LoVo (cell line): ENCODE measurements around the gene ARHGAP22.
"Not testable (repeated sequence)": the region's sequence is repeated elsewhere in the genome, so short reads cannot be mapped to it uniquely, and the experiment has no call there.

Experiments used
- DNase-seq: peaks from one replicate; pipeline ENCODE4 v3.0.0-alpha.2; 2016; ENCODE audit warnings: low spot score

Gene ARHGAP22, protein sequence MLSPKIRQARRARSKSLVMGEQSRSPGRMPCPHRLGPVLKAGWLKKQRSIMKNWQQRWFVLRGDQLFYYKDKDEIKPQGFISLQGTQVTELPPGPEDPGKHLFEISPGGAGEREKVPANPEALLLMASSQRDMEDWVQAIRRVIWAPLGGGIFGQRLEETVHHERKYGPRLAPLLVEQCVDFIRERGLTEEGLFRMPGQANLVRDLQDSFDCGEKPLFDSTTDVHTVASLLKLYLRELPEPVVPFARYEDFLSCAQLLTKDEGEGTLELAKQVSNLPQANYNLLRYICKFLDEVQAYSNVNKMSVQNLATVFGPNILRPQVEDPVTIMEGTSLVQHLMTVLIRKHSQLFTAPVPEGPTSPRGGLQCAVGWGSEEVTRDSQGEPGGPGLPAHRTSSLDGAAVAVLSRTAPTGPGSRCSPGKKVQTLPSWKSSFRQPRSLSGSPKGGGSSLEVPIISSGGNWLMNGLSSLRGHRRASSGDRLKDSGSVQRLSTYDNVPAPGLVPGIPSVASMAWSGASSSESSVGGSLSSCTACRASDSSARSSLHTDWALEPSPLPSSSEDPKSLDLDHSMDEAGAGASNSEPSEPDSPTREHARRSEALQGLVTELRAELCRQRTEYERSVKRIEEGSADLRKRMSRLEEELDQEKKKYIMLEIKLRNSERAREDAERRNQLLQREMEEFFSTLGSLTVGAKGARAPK

DNA sequence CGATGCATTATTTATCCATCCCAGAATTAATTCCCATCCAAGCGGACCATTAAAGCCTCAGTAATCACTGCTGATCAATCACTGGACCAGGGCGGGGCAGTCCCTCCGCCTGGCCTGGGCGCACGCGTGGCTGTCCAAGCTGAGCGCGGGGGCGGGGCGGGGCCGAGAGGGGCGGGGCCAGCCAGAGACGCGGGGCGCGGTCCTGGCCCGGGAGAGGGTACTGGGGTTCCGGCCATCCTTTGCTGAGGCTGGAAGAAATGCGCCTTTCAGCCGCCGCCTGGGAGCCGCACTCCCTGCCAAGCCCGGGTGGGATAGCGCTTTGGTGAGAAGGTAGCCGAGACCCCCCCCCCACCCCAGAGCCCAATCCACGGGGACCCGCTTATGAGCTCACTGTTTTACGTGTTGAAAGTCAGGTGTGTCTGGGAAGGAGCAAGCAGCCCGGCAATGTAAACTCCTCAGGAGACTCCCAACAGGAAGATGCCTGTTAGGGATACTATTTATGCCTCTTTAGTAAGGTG is at the start of gene ARHGAP22:
ARHGAP22 (minus strand) TSS at position 83 of the 518 bp plus-strand sequence. CDS start 277 bp downstream, outside the sequence.
- peak; percentile 32 for DNase-seq

DNA sequence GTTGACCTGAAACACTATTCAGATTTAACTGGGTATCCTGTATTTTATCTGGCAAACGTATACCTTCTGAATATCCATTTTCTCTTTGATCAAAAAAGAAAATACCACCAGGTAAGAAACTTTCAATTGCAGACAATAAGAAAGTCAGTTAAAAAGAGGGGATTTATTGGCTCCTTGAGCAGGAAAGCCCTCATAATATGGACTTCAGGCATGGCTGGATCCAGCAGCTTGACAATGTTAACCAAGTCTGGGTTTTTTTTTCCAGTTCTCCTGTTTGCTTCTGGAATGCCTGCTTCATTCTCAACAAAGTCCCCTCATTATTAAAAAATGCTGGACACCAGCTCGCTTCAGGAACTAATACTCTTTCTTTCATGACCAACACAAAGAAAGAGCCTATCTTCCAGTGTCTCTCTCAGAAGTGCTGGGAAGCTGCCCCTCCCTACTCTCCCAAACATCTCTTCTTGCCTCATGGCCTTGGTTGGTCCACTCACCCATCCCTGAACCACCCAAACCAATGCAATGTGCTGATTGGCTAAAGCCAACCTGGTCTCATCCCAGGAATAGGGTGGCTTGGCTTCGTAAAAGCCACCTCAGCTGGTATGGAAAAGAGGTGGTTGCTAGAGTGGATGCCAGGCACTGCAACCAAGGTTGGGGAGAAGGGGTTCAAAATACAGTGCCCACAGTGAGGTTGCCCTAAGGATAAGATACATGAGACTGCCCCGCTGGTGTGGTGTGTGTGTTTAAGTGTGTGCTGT is 49.2 kb upstream of the ARHGAP22 start:
- no peak for DNase-seq

DNA sequence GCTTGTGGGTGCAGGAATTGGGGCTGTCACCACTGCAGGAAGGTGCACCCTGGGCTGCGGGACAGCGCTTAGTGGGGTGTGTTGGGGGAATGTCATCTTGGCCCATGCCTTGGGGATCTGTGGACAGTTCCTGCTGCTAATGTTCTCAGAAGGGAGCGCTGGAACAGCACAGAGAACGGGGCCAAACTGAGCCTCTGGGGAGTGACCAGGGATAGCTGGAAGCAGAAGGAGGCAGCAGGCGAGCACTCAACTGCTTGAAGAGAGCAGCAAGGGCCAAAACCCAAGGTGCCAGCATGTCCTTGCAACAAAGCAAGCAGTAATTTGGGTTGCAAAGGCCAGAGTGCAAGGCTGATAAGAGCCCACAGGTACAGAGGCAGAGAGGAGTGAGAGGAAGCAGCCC is 48.5 kb upstream of the ARHGAP22 start:
- no peak for DNase-seq

DNA sequence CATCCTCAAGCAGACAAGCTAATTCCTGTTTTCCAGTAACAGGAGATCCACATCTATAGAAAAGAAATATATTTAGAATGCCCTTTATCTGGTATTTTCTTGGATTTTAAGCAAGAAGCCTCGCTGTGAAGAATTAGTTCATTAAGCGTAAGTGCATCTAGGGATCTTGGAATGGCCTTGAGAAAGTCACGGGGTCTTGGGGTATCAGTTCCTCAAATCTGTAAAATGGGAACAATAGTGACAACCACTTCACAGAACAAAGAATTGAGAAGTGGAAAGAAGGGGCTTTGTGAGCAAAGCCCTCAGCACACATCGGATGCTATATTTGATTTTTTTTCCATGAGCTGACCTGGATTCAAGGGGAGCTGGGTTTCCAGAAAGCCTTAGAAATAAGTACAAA is 47.5 kb upstream of the ARHGAP22 start:
- no peak for DNase-seq

DNA sequence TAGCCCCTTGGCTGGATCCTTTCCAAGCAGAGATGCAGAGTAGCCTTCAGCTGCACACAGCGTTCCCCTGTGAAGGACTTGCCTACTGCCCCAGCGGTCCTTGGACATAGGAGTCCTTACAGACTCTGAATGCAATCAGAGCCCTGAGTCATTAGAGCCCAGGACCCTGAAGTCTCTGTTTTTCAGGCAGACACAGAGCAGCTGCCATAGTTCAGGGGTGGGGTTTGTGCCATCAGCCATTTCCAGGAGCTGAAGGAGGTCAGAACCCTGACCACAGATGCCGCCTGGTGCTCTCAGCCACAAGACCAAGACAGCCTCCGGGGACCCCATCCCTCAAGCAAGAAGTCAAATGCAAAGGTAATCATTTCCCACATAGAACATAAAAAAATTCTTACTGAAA is 47.0 kb upstream of the ARHGAP22 start:
- DNase-seq: no peak

DNA sequence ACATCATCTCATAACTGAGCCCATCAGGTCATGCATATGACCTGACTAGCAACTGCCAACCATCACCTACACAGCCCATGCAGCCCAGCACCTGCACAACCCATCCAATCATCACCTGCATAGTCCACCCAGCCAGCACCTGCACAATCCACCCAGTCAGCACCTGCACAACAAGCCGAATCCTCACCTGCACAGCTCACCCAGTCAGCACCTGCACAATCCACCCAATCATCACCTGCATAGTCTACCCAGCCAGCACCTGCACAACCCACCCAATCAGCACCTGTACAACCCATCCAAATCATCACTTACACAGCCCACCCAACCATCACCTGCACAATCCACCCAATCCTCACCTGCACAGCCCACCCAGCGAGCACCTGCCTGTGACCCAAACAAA is 46.4 kb upstream of the ARHGAP22 start:
- DNase-seq: no peak

DNA sequence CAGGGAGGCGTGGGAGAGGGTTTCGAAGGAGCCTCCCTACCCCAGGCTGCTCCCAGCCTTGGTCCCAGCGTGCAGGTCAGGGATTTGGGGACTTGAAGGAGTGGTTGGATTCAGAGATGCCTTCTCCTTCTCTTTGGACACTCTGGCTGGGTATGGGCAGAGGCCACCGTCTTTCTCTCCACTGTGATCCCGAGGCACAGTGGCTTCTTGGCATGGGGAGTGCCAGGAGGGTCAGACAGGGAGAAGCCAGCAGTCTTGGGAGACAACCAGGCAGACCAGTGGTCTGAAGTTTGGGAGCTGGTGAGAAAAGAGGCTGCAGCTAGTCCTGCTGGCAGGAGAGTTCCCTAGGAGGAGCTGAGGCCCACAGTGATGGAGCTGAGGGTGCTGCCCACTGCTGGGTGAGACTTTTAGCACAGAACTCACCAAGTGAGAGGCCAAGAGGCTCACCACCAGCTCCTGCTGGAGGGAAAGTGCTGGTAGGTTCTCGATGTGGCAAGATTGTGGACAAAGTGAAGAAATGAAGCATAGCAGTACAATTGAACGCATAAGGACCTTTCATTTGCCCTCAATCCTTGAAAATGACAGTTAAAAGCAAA is 44.6 kb upstream of the ARHGAP22 start:
- DNase-seq: no peak

DNA sequence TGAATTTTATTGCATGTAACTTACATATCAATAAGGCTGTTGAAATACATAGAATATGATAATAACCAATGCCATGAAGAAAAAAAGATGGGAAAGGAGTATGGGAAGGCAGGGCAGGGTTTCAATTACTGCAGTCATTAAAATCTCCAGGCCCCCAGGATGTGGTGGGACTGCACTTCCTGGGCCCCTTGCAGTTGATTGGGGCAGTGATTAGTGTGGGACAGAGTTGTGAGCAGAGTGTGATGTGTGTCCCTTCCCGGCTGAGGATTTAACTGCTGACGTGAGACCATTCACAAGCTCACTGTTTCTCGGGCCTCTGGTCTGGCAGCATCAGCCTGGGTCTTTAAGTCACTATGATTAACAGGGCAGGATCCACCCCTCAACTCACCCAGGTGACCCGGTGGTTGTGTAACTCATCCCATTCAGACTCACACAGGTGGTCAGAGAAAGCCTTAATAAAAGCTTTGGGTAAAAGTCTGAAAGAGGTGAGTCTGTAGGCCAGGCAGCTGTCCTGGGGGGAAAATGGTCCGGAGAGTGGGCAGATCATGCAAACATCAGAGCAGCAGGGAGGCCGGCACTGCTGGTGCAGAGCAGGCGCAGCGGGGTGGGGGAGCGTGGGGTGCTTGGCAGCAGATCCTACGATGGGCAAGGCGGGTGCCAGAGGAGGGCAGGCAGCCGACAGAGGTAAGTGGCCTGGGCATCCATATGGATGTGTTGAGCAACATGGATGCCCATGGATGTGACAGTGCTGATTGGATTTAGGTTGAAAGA is 43.5 kb upstream of the ARHGAP22 start:
- no peak for DNase-seq

DNA sequence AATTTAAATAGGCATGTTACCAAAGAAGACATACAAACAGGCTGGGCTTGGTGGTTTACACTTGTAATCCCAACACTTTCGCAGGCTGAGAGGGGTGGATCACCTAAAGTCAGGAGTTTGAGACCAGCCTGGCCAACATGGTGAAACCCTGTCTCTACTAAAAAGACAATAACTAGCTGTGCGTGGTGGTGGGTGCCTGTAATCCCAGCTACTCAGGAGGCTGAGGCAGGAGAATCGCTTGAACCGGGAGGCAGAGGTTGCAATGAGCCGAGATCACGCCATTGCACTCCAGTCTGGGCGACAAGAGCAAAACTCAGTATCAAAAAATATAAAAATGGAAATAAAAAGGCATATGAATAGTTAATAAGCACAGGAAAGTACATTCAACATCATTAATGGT is 42.2 kb upstream of the ARHGAP22 start:
- not testable (repeated sequence) for DNase-seq

DNA sequence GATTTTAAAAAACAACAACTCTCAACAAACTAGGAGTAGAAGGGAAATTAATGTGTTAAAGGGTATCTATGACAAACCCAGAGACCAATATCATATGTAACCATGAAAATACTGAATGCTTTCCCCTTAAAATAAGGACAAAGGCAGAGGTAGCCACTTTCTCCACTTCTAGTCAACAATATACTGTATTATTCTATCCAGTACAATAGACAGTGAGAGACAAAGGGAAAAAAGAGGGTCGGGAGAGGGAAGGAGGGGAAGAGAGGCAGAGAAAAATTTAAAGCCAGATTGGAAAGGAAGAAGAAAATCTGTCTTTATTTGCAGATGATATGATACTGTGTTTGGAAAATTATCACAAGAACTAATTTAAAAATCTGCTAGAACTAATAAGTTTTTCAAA is 40.7 kb upstream of the ARHGAP22 start:
- no peak for DNase-seq

DNA sequence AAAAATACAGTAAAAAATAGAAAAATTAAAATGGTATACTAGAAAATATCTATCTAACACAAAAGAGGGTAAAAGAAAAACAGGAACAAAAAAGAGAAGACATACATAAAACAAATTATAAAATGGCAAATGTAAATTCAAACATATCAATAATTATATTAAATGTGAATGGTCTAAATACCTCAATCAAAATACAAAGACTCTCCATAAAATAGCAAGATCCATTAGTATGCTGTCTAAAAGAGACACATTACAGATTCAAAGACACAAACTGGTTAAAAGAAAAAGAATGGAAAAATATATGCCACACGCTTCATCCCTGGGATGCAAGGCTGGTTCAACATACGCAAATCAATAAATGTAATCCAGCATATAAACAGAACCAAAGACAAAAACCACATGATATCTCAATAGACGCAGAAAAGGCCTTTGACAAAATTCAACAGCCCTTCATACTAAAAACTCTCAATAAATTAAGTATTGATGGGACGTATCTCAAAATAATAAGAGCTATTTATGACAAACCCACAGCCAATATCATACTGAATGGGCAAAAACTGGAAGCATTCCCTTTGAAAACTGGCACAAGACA is 36.3 kb upstream of the ARHGAP22 start:
- not testable (repeated sequence) for DNase-seq

DNA sequence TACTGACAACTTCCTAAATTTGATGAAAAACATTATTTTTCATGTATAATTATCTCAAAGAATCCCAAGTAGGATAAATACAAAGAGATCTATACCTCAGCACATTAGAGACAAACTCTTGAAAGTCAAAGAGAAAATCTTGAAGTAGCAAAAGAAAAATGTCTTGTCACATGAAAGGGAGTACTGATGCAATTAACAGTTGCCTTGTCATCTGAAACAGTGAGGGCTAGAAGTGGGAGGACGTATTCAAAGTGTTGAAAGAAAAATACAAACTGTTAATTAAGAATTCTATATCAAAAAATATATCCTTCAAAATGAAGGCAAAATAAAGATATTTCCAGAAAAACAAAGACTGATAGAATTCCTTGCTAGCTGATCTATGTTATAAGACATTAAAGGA is 35.5 kb upstream of the ARHGAP22 start:
- DNase-seq: no peak

DNA sequence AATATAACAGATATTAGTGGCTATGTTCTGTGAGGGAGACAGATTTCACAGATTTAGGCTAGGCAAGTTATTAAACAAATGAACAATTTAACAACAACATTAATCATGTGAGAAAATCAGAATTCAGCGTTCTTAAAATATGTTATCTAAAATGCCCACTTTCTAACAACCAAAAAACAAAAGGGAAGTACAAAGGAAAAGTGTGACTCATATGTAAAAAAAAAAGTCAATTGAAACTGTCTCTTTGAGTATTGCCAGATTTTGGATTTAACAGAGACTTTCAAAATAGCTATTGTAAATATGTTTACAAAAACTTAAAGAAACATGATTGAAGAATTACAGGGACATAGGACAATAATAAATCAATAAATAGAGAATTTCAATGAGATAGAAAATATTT is 34.8 kb upstream of the ARHGAP22 start:
- DNase-seq: no peak

DNA sequence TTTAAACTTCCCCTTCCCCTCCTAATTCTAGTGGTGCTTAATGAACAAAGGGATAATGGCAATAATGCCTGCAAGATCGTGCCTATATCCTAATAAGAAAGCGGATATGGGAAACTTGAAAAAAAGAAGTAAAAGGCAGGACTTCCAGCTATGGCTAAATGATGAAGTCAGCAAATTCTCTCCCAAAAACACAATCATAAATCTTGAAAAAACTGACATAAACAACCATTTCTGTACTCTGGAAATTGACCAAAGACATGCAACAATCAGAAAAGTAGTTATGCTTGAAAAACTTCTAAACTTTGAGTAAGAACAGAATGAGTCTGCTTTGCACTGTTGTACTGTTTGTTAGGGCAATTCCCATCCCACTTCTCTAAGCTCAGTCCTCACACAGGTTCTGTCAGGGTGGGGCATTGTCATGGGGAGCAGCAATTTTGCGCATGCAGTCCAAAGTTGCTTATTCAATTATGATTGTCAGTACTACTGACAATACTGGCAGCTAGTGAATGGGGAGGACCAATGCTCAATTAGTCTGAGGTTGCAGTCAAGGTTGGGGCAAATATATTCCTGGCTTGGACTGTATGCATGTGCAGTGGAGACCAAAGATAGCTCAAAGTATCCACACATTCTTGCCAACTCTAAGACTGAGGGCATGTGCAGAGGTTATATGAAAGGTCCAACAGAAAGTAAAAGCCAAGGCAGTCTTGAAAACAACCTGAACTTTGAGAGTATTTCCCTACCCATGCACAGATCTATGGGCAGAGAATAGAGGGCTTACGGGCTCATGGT is 34.1 kb upstream of the ARHGAP22 start:
- DNase-seq: no peak

DNA sequence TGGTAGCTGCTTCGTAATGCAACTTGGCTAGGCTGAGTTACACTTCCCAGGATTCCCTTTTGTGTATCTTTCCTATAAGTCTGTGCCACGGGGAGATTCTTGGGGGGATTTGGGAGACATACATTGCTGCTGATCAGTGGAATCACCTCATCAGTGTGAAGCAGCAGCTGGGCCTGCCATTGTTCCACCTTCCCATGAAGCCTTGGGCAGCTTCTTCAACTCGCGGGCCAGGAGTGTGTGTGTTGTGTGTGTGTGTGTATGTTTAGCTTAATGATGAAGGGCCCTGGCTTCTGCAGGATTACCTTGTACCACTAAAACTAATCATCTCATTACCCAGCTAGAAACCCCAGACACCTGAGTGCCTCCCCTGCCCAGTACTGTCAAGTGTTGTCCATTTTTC is 33.3 kb upstream of the ARHGAP22 start:
- no peak for DNase-seq

DNA sequence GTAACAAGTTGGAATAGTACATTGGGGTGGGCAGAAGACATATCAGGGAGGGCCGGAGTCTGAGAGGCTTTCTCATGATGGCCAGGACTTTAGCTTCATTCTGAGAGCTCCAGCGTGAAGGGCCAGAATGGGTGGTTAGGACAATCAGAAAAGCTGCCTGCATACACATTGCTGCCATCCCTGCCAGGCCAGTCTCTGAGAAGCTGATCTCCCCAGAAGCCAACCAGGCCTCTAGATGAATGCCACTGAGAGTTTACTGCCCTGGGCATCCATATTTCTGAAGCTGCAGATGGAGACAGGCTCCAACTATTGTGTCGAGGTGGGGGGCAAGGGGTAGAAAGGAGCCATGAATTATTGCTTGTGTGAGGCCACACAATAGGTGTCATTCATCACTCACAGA is 32.0 kb upstream of the ARHGAP22 start:
- DNase-seq: no peak

DNA sequence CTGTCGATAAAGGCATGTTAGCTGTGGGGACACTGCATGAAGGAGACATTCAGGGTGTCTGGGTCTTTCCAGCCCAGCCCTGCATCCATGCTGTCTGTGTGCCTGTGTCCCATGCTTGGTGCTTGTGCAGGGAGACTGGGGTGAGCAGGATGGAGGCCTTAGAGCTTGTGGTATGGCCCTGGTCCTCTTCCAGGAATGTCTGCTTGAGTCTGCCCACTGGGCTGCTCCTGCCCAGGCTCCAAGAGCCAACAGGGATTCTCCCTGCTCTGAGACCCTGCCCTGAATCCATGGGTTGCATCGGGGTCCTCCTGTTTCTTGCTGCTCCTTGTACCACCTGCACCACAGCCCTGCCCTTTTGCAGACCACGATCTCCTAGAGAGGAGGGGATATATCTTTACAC is 31.4 kb upstream of the ARHGAP22 start:
- DNase-seq: no peak

DNA sequence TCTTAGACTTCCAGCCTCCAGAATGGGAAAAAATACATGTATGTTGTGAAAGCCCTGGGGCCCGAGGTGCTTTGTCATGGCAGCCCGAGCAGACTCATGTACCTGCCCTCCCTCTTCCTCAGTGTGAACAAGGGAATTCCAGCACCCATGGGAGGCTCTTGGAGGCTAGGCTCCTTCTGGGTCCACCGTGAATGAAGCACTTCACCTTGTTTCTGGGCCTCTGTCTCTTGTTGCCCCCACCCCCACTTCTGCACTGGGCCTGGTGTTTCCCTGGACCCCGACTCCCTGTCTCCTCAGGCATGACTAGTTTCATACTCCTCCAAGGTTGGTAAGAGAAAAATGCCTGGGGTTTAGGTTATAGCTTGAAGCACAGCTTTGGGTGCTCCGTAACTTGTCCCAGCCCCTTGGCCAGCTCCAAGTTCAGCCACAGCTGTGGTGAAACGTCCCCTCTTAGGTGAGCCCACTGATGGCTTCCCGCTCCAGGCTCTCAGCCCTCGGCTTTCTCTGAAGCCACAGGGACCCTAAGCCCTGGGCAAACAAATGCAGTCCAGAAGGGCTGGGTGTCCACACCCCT is 30.2 kb upstream of the ARHGAP22 start:
- no peak for DNase-seq

DNA sequence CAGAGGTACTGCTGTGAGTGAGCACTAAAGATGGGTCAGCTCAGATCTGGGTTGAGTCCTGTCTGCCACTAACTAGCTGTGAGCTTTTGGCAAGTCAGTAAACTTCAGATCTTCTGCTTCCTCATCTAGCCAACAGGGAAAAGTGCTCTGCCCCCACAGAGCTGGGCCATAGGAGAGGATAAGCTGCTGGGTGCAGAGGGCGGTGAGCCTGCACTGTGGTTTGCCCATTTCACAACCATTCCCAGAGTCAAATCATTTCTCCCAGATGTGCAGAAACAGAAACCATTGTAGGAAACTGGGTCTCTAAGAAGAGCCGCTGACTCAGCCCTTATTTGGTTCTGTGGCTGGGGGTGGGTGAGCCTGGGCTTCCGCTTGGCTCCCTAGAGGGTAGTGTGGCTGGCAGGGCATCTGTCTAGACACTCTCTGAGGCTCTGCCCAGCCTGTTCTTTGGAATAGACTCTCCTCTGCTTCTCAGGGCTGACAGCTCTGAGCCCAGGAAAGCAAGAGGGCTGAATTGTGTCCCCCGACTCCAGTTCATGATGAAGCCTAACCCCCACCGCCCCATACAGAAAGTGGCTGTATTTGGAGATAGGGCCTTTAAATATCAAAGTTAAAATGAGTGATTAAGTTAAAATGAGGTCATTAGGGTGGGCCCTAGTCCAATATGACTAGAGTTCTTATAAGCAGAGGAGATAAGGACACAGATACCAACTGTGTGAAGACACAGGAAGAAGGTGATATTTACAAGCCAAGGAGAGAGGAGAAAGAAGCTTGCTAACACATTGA is 29.5 kb upstream of the ARHGAP22 start:
- no peak for DNase-seq
